Liver (tissue), 10 donors: ENCODE data around the gene DHX57. TPM values are rescaled to one million over a fixed set of nuclear protein-coding genes. Genes with fewer than 3 reads are reported as not detected.

Experiments
- DNase-seq: peaks from one replicate; pipeline ENCODE4 v3.0.0-alpha.2; 2017; ENCODE audit warnings: low spot score
- H3K27ac ChIP-seq, 2 donors: one replicate each; pipeline ENCODE4 v1.7.0; 2013; ENCODE audit warnings: inconsistent platforms in 2 of 2, low read length in 2 of 2, control low read depth in 1 of 2, low read depth in 1 of 2, mild to moderate bottlenecking in 1 of 2
- H3K27me3 ChIP-seq, 4 donors: one replicate each; pipeline versions ENCODE4 v1.6.1 to v1.7.0; 2013; ENCODE audit warnings: low read length in 3 of 4, inconsistent platforms in 1 of 4, mild to moderate bottlenecking in 1 of 4, moderate library complexity in 1 of 4; ENCODE audit not compliant: control insufficient read depth in 4 of 4, insufficient read depth in 4 of 4
- H3K36me3 ChIP-seq, 4 donors: one replicate each; pipeline versions ENCODE4 v1.6.1 to v1.7.0; 2013; ENCODE audit warnings: low read length in 3 of 4, mild to moderate bottlenecking in 3 of 4, low read depth in 1 of 4, moderate library complexity in 1 of 4; ENCODE audit not compliant: control insufficient read depth in 4 of 4, insufficient read depth in 3 of 4
- H3K4me1 ChIP-seq, 4 donors: one replicate each; pipeline versions ENCODE4 v1.6.1 to v1.7.0; 2013; ENCODE audit warnings: low read length in 3 of 4, mild to moderate bottlenecking in 3 of 4, moderate library complexity in 1 of 4; ENCODE audit not compliant: control insufficient read depth in 4 of 4, insufficient read depth in 4 of 4
- H3K4me3 ChIP-seq, 3 donors: one replicate each; pipeline versions ENCODE4 v1.6.1 to v1.7.0; 2013; ENCODE audit warnings: low read length in 3 of 3, control low read depth in 1 of 3, low read depth in 1 of 3, mild to moderate bottlenecking in 1 of 3
- H3K9ac ChIP-seq, 2 donors: one replicate each; pipeline ENCODE4 v1.7.0; 2013; ENCODE audit warnings: low read length in 2 of 2, mild to moderate bottlenecking in 2 of 2, moderate library complexity in 2 of 2, control low read depth in 1 of 2, low read depth in 1 of 2
- H3K9me3 ChIP-seq, 4 donors: one replicate each; pipeline versions ENCODE4 v1.6.1 to v1.7.0; 2013; ENCODE audit warnings: low read length in 3 of 4; ENCODE audit not compliant: control insufficient read depth in 4 of 4
- EGR1 ChIP-seq, 2 donors: IDR thresholded peaks; 2 replicates each; pipeline ENCODE4 v1.6.1; 2016 to 2018; ENCODE audit warnings: antibody characterized with exemption in 2 of 2, low read depth in 2 of 2
- FOXA1 ChIP-seq: IDR thresholded peaks from 2 replicates; pipeline ENCODE4 v1.6.1; 2016; ENCODE audit warnings: antibody characterized with exemption
- FOXA2 ChIP-seq: IDR thresholded peaks from 2 replicates; pipeline ENCODE4 v1.6.1; 2016; ENCODE audit warnings: antibody characterized with exemption
- GABPA ChIP-seq, 2 donors: IDR thresholded peaks in 1 of 2; conservative IDR thresholded peaks in 1 of 2; 2 replicates each; pipeline ENCODE4 v1.6.1; 2016; ENCODE audit warnings: antibody characterized with exemption in 2 of 2, mild to moderate bottlenecking in 1 of 2, moderate library complexity in 1 of 2
- HNF4A ChIP-seq, 2 donors: conservative IDR thresholded peaks; 2 replicates each; pipeline ENCODE4 v1.6.1; 2016; ENCODE audit warnings: antibody characterized with exemption in 2 of 2, mild to moderate bottlenecking in 2 of 2
- HNF4G ChIP-seq: IDR thresholded peaks from 2 replicates; pipeline ENCODE4 v1.6.1; 2016; ENCODE audit warnings: antibody characterized with exemption
- JUND ChIP-seq, 2 donors: IDR thresholded peaks; 2 replicates each; pipeline ENCODE4 v1.6.1; 2016; ENCODE audit warnings: antibody characterized with exemption in 2 of 2
- MAX ChIP-seq: IDR thresholded peaks from 2 replicates; pipeline ENCODE4 v1.6.1; 2016; ENCODE audit warnings: antibody characterized with exemption
- NR2F2 ChIP-seq: IDR thresholded peaks from 2 replicates; pipeline ENCODE4 v1.6.1; 2016; ENCODE audit warnings: antibody characterized with exemption
- RAD21 ChIP-seq, 2 donors: IDR thresholded peaks; 2 replicates each; pipeline ENCODE4 v1.6.1; 2016; ENCODE audit warnings: antibody characterized with exemption in 2 of 2, mild to moderate bottlenecking in 2 of 2
- RXRA ChIP-seq, 2 donors: IDR thresholded peaks; 2 replicates each; pipeline ENCODE4 v1.6.1; 2017 to 2018; ENCODE audit warnings: antibody characterized with exemption in 2 of 2, mild to moderate bottlenecking in 1 of 2
- SP1 ChIP-seq: IDR thresholded peaks from 2 replicates; pipeline ENCODE4 v1.6.1; 2018; ENCODE audit warnings: antibody characterized with exemption, mild to moderate bottlenecking
- TAF1 ChIP-seq: conservative IDR thresholded peaks from 2 replicates; pipeline ENCODE4 v1.6.1; 2016; ENCODE audit warnings: antibody characterized with exemption, mild to moderate bottlenecking
- YY1 ChIP-seq: IDR thresholded peaks from 2 replicates; pipeline ENCODE4 v1.6.1; 2016; ENCODE audit warnings: antibody characterized with exemption, mild to moderate bottlenecking
- ZBTB33 ChIP-seq: IDR thresholded peaks from 2 replicates; pipeline ENCODE4 v1.6.1; 2016; ENCODE audit warnings: antibody characterized with exemption
- WGBS: extraction: QIAGEN DNeasy Blood & Tissue Kit; methylation state at CpG from one replicate; pipeline ENCODE4 v1.1.7; 2013; 5-methylcytosine and 5-hydroxymethylcytosine counted together
- polyA plus RNA-seq, 2 donors: library from polyadenylated mRNA; stranded (reverse) in 1 of 2; unstranded in 1 of 2; fragments of 200-250 nt in 1 of 2; fragments of >200 nt in 1 of 2; fragmentation: Nextera tagmentation in 1 of 2; extraction: Ambion mirVana in 1 of 2; gene quantifications; one replicate each; pipeline versions ENCODE4 v1.2.1 to v1.2.3, GENCODE V29; 2013 to 2015
- small RNA-seq: library from RNA; depleted of rRNA; stranded (forward); fragments of <200 nt; gene quantifications from one replicate; pipeline ENCODE3, GENCODE V24; 2014
- total RNA-seq, 2 donors: library from RNA; depleted of rRNA; stranded (reverse); fragments of >200 nt; gene quantifications; one replicate each; pipeline ENCODE4 v1.2.3, GENCODE V29; 2014
- TF ChIP-seq, protein P1 (sequence below): fragments of 150-350 bp; IDR thresholded peaks from 2 replicates; pipeline ENCODE4 v1.5.1; 2017; ENCODE audit warnings: improper control_type of control experiment, low read depth, low read length; ENCODE audit not compliant: missing input control
- TF ChIP-seq, protein P2 (sequence below): IDR thresholded peaks from 2 replicates; pipeline ENCODE4 v1.6.1; 2016; ENCODE audit warnings: antibody characterized with exemption, mild to moderate bottlenecking
- TF ChIP-seq, protein P3 (sequence below): IDR thresholded peaks from 2 replicates; pipeline ENCODE4 v1.6.1; 2016; ENCODE audit warnings: antibody characterized with exemption
- donor health status: healthy.
- donor health status: healthy.
- donor health status: healthy.
- donor health status: healthy.
- donor health status: healthy.

The DHX57 gene
- total and polyA plus RNA-seq, 4 donors = 2.8 to 8.7 (median 5.4) TPM

- H3K4me3 ChIP-seq = no peak overlapping the region
- H3K9me3 ChIP-seq = no peaks in the 10 kb centered on the region
- peaks cover 4 to 69% (median 57%) of the 10 kb centered on the region in 4 donors for H3K4me1 ChIP-seq
- H3K27ac ChIP-seq = no peak overlapping the region
- no peak overlapping the region for H3K9ac ChIP-seq
- TF ChIP-seq, protein P1, sequence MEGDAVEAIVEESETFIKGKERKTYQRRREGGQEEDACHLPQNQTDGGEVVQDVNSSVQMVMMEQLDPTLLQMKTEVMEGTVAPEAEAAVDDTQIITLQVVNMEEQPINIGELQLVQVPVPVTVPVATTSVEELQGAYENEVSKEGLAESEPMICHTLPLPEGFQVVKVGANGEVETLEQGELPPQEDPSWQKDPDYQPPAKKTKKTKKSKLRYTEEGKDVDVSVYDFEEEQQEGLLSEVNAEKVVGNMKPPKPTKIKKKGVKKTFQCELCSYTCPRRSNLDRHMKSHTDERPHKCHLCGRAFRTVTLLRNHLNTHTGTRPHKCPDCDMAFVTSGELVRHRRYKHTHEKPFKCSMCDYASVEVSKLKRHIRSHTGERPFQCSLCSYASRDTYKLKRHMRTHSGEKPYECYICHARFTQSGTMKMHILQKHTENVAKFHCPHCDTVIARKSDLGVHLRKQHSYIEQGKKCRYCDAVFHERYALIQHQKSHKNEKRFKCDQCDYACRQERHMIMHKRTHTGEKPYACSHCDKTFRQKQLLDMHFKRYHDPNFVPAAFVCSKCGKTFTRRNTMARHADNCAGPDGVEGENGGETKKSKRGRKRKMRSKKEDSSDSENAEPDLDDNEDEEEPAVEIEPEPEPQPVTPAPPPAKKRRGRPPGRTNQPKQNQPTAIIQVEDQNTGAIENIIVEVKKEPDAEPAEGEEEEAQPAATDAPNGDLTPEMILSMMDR = no peak
- TF ChIP-seq FOXA2 (no peak), YY1 (no peak), RXRA (IDR thresholded peaks at IDR 0.05) (no peak), MAX (no peak), NR2F2 (no peak), GABPA (IDR thresholded peaks at IDR 0.05 in 1 of 2, conservative IDR thresholded peaks at IDR 0.05 in 1 of 2) (no peak), HNF4A (conservative IDR thresholded peaks at IDR 0.05) (no peak), FOXA1 (no peak), JUND (IDR thresholded peaks at IDR 0.05) (no peak), ZBTB33 (no peak), EGR1 (IDR thresholded peaks at IDR 0.05; ENCODE audit: low read depth in 2 of 2) (no peak), SP1 (no peak), HNF4G (no peak), TAF1 (no peak), RAD21 (IDR thresholded peaks at IDR 0.05) (no peak)
- TF ChIP-seq, protein P2, sequence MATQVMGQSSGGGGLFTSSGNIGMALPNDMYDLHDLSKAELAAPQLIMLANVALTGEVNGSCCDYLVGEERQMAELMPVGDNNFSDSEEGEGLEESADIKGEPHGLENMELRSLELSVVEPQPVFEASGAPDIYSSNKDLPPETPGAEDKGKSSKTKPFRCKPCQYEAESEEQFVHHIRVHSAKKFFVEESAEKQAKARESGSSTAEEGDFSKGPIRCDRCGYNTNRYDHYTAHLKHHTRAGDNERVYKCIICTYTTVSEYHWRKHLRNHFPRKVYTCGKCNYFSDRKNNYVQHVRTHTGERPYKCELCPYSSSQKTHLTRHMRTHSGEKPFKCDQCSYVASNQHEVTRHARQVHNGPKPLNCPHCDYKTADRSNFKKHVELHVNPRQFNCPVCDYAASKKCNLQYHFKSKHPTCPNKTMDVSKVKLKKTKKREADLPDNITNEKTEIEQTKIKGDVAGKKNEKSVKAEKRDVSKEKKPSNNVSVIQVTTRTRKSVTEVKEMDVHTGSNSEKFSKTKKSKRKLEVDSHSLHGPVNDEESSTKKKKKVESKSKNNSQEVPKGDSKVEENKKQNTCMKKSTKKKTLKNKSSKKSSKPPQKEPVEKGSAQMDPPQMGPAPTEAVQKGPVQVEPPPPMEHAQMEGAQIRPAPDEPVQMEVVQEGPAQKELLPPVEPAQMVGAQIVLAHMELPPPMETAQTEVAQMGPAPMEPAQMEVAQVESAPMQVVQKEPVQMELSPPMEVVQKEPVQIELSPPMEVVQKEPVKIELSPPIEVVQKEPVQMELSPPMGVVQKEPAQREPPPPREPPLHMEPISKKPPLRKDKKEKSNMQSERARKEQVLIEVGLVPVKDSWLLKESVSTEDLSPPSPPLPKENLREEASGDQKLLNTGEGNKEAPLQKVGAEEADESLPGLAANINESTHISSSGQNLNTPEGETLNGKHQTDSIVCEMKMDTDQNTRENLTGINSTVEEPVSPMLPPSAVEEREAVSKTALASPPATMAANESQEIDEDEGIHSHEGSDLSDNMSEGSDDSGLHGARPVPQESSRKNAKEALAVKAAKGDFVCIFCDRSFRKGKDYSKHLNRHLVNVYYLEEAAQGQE = no peak
- TF ChIP-seq, protein P3, sequence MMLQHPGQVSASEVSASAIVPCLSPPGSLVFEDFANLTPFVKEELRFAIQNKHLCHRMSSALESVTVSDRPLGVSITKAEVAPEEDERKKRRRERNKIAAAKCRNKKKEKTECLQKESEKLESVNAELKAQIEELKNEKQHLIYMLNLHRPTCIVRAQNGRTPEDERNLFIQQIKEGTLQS = no peak
- no peak for DNase-seq
- 70% methylated on average over 5 of the region's 5 CpGs for WGBS
- H3K27me3 ChIP-seq = no peaks in the 10 kb centered on the region
- peaks cover 7 to 61% (median 51%) of the 10 kb centered on the region in 4 donors for H3K36me3 ChIP-seq
Observed at GRCh38 chr2:38747819-38748218, 127.9 kb downstream of the DHX57 start.

Small RNA genes lying within 50 kb of the gene (small RNA-seq; reads per million reads assigned to genes)
- gene RNU6-851P = not detected

Other genes with a start within 250 kb of the DHX57 start
- gene GALM, start 209.8 kb downstream of the DHX57 start, total RNA-seq = 10 to 100 TPM; 22.6 to 32.8 TPM
- 10 to 100 TPM; 20.5 to 29.7 TPM for gene GALM, start 209.8 kb downstream of the DHX57 start, polyA plus RNA-seq
- 10 to 100 TPM; 63.4 to 66.9 TPM for gene SRSF7, start 124.6 kb downstream of the DHX57 start, total RNA-seq
- 100 to 1,000 TPM in 1 of 2 donors, 10 to 100 TPM in 1; 49.8 to 111 TPM for gene SRSF7, start 124.6 kb downstream of the DHX57 start, polyA plus RNA-seq
- 1 to 10 TPM; 4.5 to 6.3 TPM for gene GEMIN6, start 97.7 kb downstream of the DHX57 start, total RNA-seq
- 10 to 100 TPM in 1 of 2 donors, 1 to 10 TPM in 1; 5.0 to 13.9 TPM for gene GEMIN6, start 97.7 kb downstream of the DHX57 start, polyA plus RNA-seq
- 1 to 10 TPM; 2.8 to 4.4 TPM for gene MORN2, start within 50 bp of the DHX57 start, total RNA-seq
- 10 to 100 TPM; 11.7 to 16.4 TPM for gene MORN2, start within 50 bp of the DHX57 start, polyA plus RNA-seq
- under 1 TPM; 0.05 to 0.33 TPM for gene ARHGEF33, start 13.9 kb upstream of the DHX57 start, total RNA-seq
- under 1 TPM in 1 of 2 donors, not detected in 1; 0.08 TPM for gene ARHGEF33, start 13.9 kb upstream of the DHX57 start, polyA plus RNA-seq
- 10 to 100 TPM in 1 of 2 donors, 1 to 10 TPM in 1; 9.3 to 16.4 TPM for gene SOS1, start 245.1 kb upstream of the DHX57 start, total RNA-seq
- gene SOS1, start 245.1 kb upstream of the DHX57 start, polyA plus RNA-seq = 1 to 10 TPM; 4.2 to 5.2 TPM